RWPE2 (cell line): ENCODE results near the gene DCK.

Experiments used
- ATAC-seq: fragments of 200-7000 bp; cut with Tn5 transposase; 3 replicates; pipeline ENCODE4 v1.9.1; 2021; ENCODE audit warnings: low read depth
- DNase-seq: peaks from one replicate; pipeline ENCODE4 v3.0.0-alpha.2; 2020; ENCODE audit warnings: low spot score
- H3K27ac ChIP-seq: fragments of 450-650 bp; 2 replicates; pipeline ENCODE4 v1.5.1; 2017; ENCODE audit warnings: mild to moderate bottlenecking; ENCODE audit not compliant: poor library complexity, severe bottlenecking
- H3K27me3 ChIP-seq: fragments of 250-450 bp; sonication (Bioruptor Pico); 2 replicates; pipeline ENCODE4 v1.5.1; 2021; ENCODE audit warnings: mild to moderate bottlenecking, moderate library complexity; ENCODE audit not compliant: insufficient read depth, poor library complexity, severe bottlenecking
- H3K36me3 ChIP-seq: fragments of 250-450 bp; sonication (Bioruptor Pico); 2 replicates; pipeline ENCODE4 v1.5.1; 2020; ENCODE audit warnings: low read depth, mild to moderate bottlenecking, moderate library complexity
- H3K4me1 ChIP-seq: fragments of 250-450 bp; sonication (Bioruptor Pico); 2 replicates; pipeline ENCODE4 v1.5.1; 2021; ENCODE audit warnings: mild to moderate bottlenecking, moderate library complexity; ENCODE audit not compliant: insufficient read depth, poor library complexity, severe bottlenecking
- H3K4me3 ChIP-seq: fragments of 250-450 bp; sonication (Bioruptor Pico); 2 replicates; pipeline ENCODE4 v1.5.1; 2021; ENCODE audit warnings: mild to moderate bottlenecking, moderate library complexity; ENCODE audit not compliant: severe bottlenecking
- H3K9me3 ChIP-seq: fragments of 250-450 bp; sonication (Bioruptor Pico); 2 replicates; pipeline ENCODE4 v1.5.1; 2021; ENCODE audit warnings: mild to moderate bottlenecking, moderate library complexity; ENCODE audit not compliant: severe bottlenecking
- CTCF ChIP-seq: fragments of 450-650 bp; IDR thresholded peaks from one replicate; pipeline ENCODE4 v1.5.1; 2017; ENCODE audit warnings: mild to moderate bottlenecking, moderate library complexity; ENCODE audit not compliant: poor library complexity, severe bottlenecking

The DCK gene

GRCh38 chr4:71070015-71070414, 76.6 kb downstream of the DCK start:
- no peaks in the 10 kb centered on the region for H3K9me3 ChIP-seq
- DNase-seq (no peak), ATAC-seq (no peak)
- no peak overlapping the region for H3K4me3 ChIP-seq
- H3K4me1 ChIP-seq, result no peaks in the 10 kb centered on the region
- no peak for TF ChIP-seq CTCF
- H3K27me3 ChIP-seq, result no peaks in the 10 kb centered on the region
- no peak overlapping the region for H3K27ac ChIP-seq
- H3K36me3 ChIP-seq, result no peaks in the 10 kb centered on the region

GRCh38 chr4:71074452-71075299, 81.2 kb downstream of the DCK start:
- no peak for TF ChIP-seq CTCF
- DNase-seq (no peak), ATAC-seq (no peak)
- H3K9me3 ChIP-seq, result no peaks in the 10 kb centered on the region
- no peaks in the 10 kb centered on the region for H3K4me1 ChIP-seq
- no peak overlapping the region for H3K27ac ChIP-seq
- no peak overlapping the region for H3K4me3 ChIP-seq
- no peaks in the 10 kb centered on the region for H3K27me3 ChIP-seq
- H3K36me3 ChIP-seq, result no peaks in the 10 kb centered on the region
